GM19023 (cell line): ENCODE results near the gene EIF4E1B.

Source experiments
- ATAC-seq: cut with Tn5 transposase; IDR thresholded peaks from one replicate; pipeline ENCODE4 v1.9.1; 2021; ENCODE audit warnings: mild to moderate bottlenecking, moderate library complexity; ENCODE audit not compliant: unreplicated experiment

Gene EIF4E1B

DNA sequence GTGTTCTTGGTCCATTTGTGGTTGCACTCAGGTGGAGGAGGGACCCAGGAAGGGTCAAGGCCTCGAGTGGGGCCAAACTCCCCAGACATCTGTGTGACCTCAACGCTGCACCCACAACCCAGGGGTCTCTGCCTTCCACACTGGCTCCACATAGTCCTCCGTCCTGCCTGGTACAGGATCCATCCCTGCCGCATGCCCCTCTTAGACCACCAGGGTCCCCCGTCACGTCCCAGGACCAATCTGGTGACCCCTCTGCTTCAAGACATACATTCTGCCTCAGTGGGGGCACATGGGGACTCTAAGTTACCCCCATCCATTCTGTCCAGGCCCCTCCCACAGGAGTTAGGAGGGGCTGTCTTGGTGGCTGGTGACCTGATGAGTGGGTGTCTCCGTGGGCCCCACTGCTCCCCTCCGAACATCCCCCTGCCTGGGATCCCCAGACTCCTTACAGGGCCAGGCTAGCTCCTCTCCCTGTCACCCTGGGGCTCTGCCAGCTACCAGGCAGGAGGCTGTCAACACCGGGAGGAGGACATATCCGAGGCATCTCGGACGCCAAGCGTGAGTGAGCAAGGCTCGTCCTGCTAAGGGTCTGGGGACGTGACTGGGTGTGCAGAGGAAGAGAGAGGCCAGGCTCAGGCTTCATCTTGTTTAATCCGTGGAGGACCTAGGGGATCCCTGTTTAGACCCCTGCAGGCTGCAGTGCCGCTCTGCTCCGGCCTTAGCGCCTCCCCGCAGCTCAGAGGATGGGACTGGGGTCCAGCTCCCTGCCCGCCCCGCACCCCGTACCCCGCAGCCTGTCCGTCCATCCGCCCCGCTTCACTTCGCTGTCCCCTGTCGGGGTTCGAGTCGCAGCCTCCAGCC lies 49.1 kb downstream of the EIF4E1B start:
- ATAC-seq, result no peak

DNA sequence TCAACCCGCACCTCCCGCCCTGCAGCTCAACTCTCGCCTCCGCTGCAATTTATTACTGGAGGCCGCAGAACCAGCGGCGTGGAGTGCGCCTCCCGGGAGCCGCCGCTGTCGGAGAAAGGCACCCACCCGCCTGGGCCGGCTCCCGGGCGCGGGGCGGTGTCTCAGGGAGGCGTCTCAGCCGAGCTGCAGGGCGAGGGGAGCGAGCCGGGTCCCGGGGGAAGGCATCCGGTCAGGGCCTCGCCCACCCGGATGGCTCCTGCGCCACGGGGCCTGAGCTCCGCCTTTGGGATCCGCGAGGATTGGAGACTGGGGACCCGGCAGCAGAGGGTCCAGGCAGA lies 49.7 kb downstream of the EIF4E1B start:
- ATAC-seq, result no peak

- ATAC-seq, result no peak
Measured at GRCh38 chr5:176682016-176682531, 51.6 kb downstream of the EIF4E1B start.

DNA sequence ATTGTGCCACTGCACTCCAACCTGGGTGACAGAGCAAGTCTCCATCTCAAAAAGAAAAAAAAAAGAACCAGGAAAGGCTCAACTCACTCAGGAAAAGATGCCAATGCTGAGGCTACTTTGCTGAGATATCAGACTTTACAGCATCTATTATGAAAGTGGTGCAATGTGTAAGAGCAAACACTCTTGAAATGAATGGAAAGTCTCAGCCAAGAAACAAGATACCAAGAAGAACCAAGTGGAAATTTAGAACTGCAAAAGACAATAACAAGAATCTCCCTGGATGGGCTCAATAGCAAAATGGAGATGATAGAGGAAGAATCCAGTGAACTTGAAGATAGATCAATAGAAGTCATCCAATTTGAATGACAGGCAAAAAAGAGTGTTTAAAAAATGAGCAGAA lies 54.5 kb downstream of the EIF4E1B start:
- no peak for ATAC-seq

- no peak for ATAC-seq
Measured at GRCh38 chr5:176687247-176687646, 56.8 kb downstream of the EIF4E1B start.

DNA sequence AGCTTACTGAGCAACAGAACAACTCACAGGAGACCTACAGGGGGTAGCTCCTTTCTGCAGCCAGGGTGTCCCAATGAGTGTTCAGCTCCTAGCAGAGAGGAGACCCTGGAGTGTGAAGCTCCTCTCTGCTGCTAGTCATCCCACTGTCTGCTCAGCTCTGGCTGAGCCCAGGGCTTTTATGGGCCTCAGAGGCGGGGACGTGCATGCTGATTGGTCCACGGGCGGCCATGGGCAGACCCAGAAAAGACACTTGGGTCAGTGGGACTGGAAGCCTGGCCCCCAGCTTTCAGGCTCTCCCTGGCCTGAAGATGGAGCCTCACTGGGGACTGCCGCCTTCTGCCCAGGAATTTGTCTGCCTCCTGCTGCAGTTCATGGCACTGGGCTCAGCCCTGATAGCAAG lies 57.4 kb downstream of the EIF4E1B start:
- no peak for ATAC-seq

- no peak for ATAC-seq
Measured at GRCh38 chr5:176690911-176691310, 60.4 kb downstream of the EIF4E1B start.

GRCh38 chr5:176691524-176691923 lies 61.0 kb downstream of the EIF4E1B start:
- ATAC-seq, result no peak

DNA sequence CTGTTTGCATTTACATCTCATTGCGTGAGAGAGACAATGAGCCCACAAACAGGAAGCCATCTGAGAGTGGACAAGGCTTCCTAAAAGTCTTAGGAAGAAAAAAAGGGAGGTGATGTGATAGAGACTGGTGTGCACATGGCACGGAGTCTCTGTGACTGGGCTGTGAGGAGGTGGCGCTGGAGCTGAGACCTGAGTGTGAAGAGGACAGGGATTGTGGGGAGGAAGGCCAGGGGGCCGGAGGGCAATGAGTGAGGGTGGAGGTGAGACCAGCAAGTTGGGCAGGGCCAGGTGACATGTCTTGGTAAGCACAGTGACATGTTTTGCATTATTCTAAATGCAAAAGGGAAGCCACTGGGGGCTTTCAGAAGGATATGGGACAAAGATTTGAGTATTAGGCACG lies 61.9 kb downstream of the EIF4E1B start:
- ATAC-seq, result no peak

DNA sequence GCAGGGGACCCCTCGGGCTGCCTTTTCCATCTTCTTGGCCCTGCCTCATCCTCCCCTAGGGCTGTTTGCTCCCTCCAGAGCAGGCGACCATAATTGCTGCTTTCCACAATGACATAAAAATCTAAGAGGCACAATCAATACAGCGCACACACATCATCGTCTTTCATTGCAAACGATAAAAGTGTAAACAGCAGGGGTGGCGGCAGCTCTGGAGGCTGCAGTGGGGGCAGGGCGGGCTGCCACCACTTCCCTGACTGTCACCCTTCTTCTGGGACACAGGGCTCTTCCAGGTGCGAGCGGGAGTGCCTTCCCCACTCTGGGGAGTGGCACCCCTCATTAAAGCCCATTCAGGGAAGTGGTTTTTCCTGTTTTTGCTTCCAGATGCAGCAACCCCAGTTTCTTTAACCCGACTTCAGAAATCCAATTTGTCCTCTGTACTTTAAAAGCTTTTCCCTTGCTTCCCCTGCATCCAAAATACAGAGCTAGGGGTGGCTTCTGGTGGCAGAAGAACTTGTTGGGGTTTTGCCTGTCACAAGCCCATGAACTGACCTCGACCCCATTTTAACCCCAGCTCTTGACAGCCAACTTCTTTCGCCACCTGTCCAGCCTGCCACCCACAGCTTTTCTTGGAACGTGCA lies 62.5 kb downstream of the EIF4E1B start:
- no peak for ATAC-seq

DNA sequence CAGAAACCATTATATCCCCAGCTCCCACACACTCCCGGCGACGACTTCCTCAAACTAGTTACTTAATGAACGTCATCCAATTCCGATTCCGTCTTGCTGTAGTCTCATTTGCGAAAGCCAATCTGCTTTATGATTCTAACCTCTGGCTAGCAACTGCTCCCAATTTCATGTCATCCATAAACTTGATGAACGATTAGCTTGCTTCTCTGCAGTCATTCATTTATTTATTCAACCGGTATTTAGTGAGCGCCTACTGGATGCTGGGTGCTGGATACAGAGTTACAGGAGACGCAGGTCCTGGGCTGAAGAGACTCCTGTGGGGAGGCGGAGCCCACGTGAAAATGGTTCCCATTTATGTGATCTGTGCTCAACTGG lies 63.0 kb downstream of the EIF4E1B start:
- ATAC-seq, result no peak

DNA sequence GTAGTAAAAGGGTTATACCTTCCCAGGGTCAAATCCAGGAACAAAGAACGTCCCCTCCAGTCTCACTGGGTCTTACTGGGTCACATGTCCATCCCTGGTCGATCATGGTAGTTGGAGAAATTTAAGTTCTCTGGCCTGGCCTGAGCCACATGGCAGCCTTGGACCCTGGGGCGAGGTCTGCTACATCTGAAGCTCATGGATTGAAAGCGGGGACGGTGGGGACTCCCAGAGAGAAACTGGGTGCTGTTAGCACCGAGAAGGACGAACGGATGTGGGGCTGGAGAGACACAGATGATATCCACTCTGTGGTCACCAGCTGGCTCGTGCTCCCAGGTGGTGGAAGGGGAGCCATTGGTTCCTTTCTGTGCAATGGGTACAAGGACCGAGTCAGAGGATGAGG lies 63.7 kb downstream of the EIF4E1B start:
- no peak for ATAC-seq

DNA sequence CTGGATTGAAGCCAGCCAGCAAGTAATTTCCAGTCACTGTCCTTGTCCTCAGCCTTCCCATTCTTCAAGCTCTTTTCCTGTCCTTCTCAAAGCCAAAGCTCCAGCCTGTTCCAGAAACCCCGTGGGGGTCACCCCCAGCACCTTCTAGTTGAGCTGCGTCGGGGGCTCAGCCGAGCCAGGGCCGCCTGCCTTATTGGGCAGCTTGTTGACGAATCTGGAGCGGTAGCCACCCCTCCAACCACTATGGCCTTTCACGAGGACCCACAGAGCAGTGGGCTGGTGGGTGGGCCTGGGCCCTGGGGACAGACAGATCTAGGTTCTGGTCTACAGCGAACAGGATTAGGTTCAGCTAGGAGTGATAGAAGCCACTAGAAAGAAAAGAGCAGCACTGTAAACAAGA lies 64.2 kb downstream of the EIF4E1B start:
- no peak for ATAC-seq

GRCh38 chr5:176695073-176695472 lies 64.6 kb downstream of the EIF4E1B start:
- ATAC-seq, result no peak
